Keratinocyte (primary cell): ENCODE results near the gene WASF2. TPM values are rescaled to one million over a fixed set of nuclear protein-coding genes. Genes with fewer than 3 reads are reported as not detected.

Experiments
- DNase-seq: peaks from one replicate; pipeline ENCODE4 v3.0.0-alpha.2; 2011; ENCODE audit warnings: low read depth, missing footprints, low spot score
- FAIRE-seq: peaks from 2 replicates; lab custom pipeline; 2011; peaks lifted over from hg19 to GRCh38; lab: Jason Lieb, UNC
- H2AFZ ChIP-seq: 2 replicates; pipeline ENCODE4 v1.6.0; 2012; ENCODE audit warnings: low read length, control low read depth, inconsistent platforms; ENCODE audit not compliant: control insufficient read depth
- H3K27ac ChIP-seq: 2 replicates; pipeline ENCODE4 v1.5.1; 2011; ENCODE audit warnings: low read length; ENCODE audit not compliant: control insufficient read depth, insufficient read depth
- H3K27me3 ChIP-seq: 3 replicates; pipeline ENCODE4 v1.6.0; 2011; ENCODE audit warnings: low read length; ENCODE audit not compliant: control insufficient read depth, insufficient read depth; ENCODE audit errors: extremely low read depth
- H3K36me3 ChIP-seq, 2 experiments: 2 replicates in 1 of 2; 3 replicates in 1 of 2; pipeline ENCODE4 v1.5.1; 2011; ENCODE audit warnings: low read length in 2 of 2, mild to moderate bottlenecking in 1 of 2; ENCODE audit not compliant: control insufficient read depth in 2 of 2, insufficient read depth in 2 of 2; ENCODE audit errors: extremely low read depth in 1 of 2
- H3K4me1 ChIP-seq: 3 replicates; pipeline ENCODE4 v1.5.1; 2011; ENCODE audit warnings: low read length; ENCODE audit not compliant: control insufficient read depth, insufficient read depth; ENCODE audit errors: extremely low read depth
- H3K4me2 ChIP-seq: 3 replicates; pipeline ENCODE4 v1.6.0; 2011; ENCODE audit warnings: low read depth, low read length; ENCODE audit not compliant: control insufficient read depth, insufficient read depth; ENCODE audit errors: extremely low read depth
- H3K4me3 ChIP-seq, 3 experiments: fragments of 200-600 bp in 1 of 3; sonication (generic) in 1 of 3; 2 replicates in 2 of 3; 3 replicates in 1 of 3; pipeline ENCODE4 v1.5.1; 2011 to 2016; ENCODE audit warnings: low read length in 3 of 3, mild to moderate bottlenecking in 3 of 3, control low read depth in 2 of 3, inconsistent platforms in 1 of 3, low read depth in 1 of 3, mixed read lengths in 1 of 3, mixed run types in 1 of 3, moderate library complexity in 1 of 3; ENCODE audit not compliant: control insufficient read depth in 2 of 3, insufficient read depth in 2 of 3; ENCODE audit errors: extremely low read depth in 1 of 3
- H3K79me2 ChIP-seq: 2 replicates; pipeline ENCODE4 v1.6.0; 2012; ENCODE audit warnings: low read length; ENCODE audit not compliant: control insufficient read depth, insufficient read depth
- H3K9ac ChIP-seq: 3 replicates; pipeline ENCODE4 v1.6.0; 2011; ENCODE audit warnings: low read length; ENCODE audit not compliant: control insufficient read depth, insufficient read depth; ENCODE audit errors: extremely low read depth
- H3K9me1 ChIP-seq: 3 replicates; pipeline ENCODE4 v1.6.0; 2011; ENCODE audit warnings: low read length; ENCODE audit not compliant: control insufficient read depth, insufficient read depth; ENCODE audit errors: extremely low read depth
- H3K9me3 ChIP-seq: 2 replicates; pipeline ENCODE4 v1.5.1; 2012; ENCODE audit warnings: low read depth, low read length; ENCODE audit not compliant: control insufficient read depth
- H4K20me1 ChIP-seq: 3 replicates; pipeline ENCODE4 v1.6.0; 2011; ENCODE audit warnings: low read length; ENCODE audit not compliant: control insufficient read depth, insufficient read depth; ENCODE audit errors: extremely low read depth
- CTCF ChIP-seq, 3 experiments: IDR thresholded peaks in 1 of 3; conservative IDR thresholded peaks in 1 of 3; optimal IDR thresholded peaks in 1 of 3; 2 replicates in 2 of 3; 3 replicates in 1 of 3; pipeline versions ENCODE3 to v1.5.1; 2011; ENCODE audit warnings: low read length in 3 of 3, mild to moderate bottlenecking in 3 of 3, moderate library complexity in 2 of 3, control low read depth in 1 of 3, inconsistent platforms in 1 of 3; ENCODE audit not compliant: insufficient read depth in 2 of 3; ENCODE audit errors: extremely low read depth in 1 of 3
- EZH2 ChIP-seq: IDR thresholded peaks from one replicate; pipeline ENCODE4 v1.6.1; 2012; ENCODE audit warnings: inconsistent platforms, mild to moderate bottlenecking, low read length, moderate library complexity
- dilution Hi-C: fragments of 300-500 bp; cut with MboI; formaldehyde crosslinking; loops from one replicate; pipeline ENCODE4 v1.7.0; 2020; ENCODE audit warnings: low sequenced_read_pairs; ENCODE audit not compliant: extremely low pct_ligation_motif_present
- polyA plus RNA-seq, 5 experiments: library from polyadenylated mRNA; depleted of rRNA in 3 of 5; stranded (reverse) in 3 of 5; stranded (forward) in 1 of 5; unstranded in 1 of 5; fragments of >200 nt; gene quantifications; 1 replicate in 1 of 5; 2 replicates in 3 of 5; 3 replicates in 1 of 5; pipeline versions ENCODE4 v1.2.1 to v1.2.3, GENCODE V29; 2011 to 2012; ENCODE audit warnings: missing spikeins in 2 of 5, low read depth in 1 of 5, low replicate concordance in 1 of 5

The WASF2 gene
- polyA plus RNA-seq, 1 donor (not counting 4 experiments of a cell fraction or from before 2014, with no cell fraction given), result 42.9 TPM

DNA sequence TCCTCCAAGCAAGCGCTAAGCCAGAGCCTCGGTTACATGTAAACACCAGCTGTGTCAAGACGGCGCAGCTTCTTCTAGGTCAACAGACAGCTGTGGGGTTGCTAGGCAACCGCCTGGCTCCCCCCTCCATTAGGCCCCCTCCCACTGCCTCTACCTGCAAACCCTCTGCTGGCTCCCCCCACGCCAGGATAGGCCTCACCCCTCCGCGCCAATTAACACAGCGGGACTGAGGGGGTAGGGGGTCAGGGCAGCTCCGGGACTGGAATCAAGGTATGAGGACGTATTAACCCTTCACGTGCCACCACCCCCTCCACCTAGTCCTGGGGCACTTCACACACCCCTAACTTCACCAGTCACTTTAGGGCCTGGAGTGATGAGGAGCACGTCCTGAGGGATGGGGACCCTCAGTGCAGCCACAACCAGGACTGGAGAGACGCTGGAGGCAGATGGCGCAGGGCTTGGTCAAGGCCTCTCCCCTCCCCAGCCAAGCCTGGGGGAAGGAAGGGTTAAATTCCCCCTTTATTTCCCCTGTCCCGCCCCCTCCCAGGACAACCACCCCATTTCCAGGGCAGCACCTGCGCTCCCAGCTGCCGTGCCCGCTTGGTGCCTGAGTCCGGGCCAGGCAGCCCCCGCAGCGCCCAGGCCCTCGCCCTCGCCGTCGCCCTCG is 37.4 kb upstream of the WASF2 start:
- DNase-seq, result no peak
- Histone ChIP-seq H3K9me3 (no peaks in the 10 kb centered on the region), H3K27me3 (no peaks in the 10 kb centered on the region), H3K4me3 (peak overlapping the region in 1 of 3 experiments; percentile 17), H3K4me2 (peak overlapping the region; percentile 70), H3K79me2 (no peaks in the 10 kb centered on the region), H2AFZ (no peak overlapping the region), H3K27ac (peak overlapping the region; percentile 65), H3K9me1 (no peaks in the 10 kb centered on the region), H4K20me1 (no peaks in the 10 kb centered on the region), H3K36me3 (no peaks in the 10 kb centered on the region), H3K9ac (peak overlapping the region; percentile 87), H3K4me1 (peaks cover 67% of the 10 kb centered on the region)
- no peak for FAIRE-seq
- TF ChIP-seq CTCF (optimal IDR thresholded peaks at IDR 0.05 in 1 of 3, IDR thresholded peaks at IDR 0.05 in 1 of 3, conservative IDR thresholded peaks at IDR 0.05 in 1 of 3; ENCODE audit: extremely low read depth in 1 of 3, insufficient read depth in 2 of 3, low read length in 3 of 3) (no peak), EZH2 (no peak)
- dilution Hi-C loops, result no loop called here

- Histone ChIP-seq H3K9me1 (no peaks in the 10 kb centered on the region), H3K4me1 (peaks cover 74% of the 10 kb centered on the region), H3K36me3 (no peaks in the 10 kb centered on the region), H3K9ac (peak overlapping the region; percentile 87), H3K4me2 (peak overlapping the region; percentile 70), H3K4me3 (no peak overlapping the region), H2AFZ (no peak overlapping the region), H3K9me3 (no peaks in the 10 kb centered on the region), H3K27me3 (no peaks in the 10 kb centered on the region), H3K27ac (peak overlapping the region; percentile 65), H3K79me2 (no peaks in the 10 kb centered on the region), H4K20me1 (no peaks in the 10 kb centered on the region)
- TF ChIP-seq CTCF (optimal IDR thresholded peaks at IDR 0.05 in 1 of 3, IDR thresholded peaks at IDR 0.05 in 1 of 3, conservative IDR thresholded peaks at IDR 0.05 in 1 of 3; ENCODE audit: extremely low read depth in 1 of 3, insufficient read depth in 2 of 3, low read length in 3 of 3) (no peak), EZH2 (no peak)
- FAIRE-seq (peak; percentile 61), DNase-seq (no peak)
- dilution Hi-C loops, result no loop called here
These were observed 36.7 kb upstream of the WASF2 start for GRCh38 chr1:27526569-27527222.
